Dendritic cell treated with granulocyte-macrophage colony-stimulating factor and Interleukin-4, amounts not matched to agents 40 ng/mL and 50 ng/mL, for 4 days (primary cell): ENCODE measurements around the gene ITPR2.

Experiments used
- H3K27ac Mint-ChIP-seq: one replicate; pipeline ENCODE4 v1.8.0; 2022; ENCODE audit warnings: mild to moderate bottlenecking, mixed read lengths
- H3K27me3 Mint-ChIP-seq: one replicate; pipeline ENCODE4 v1.8.0; 2022; ENCODE audit warnings: mild to moderate bottlenecking, mixed read lengths
- H3K36me3 Mint-ChIP-seq: one replicate; pipeline ENCODE4 v1.8.0; 2022; ENCODE audit warnings: low read depth, mixed read lengths
- H3K4me1 Mint-ChIP-seq: one replicate; pipeline ENCODE4 v1.8.0; 2022; ENCODE audit warnings: low read depth, mixed read lengths
- H3K4me3 Mint-ChIP-seq: one replicate; pipeline ENCODE4 v1.8.0; 2022; ENCODE audit warnings: mild to moderate bottlenecking, moderate library complexity, mixed read lengths
- H3K9me3 Mint-ChIP-seq: one replicate; pipeline ENCODE4 v1.8.0; 2022; ENCODE audit warnings: mixed read lengths
- intact Hi-C: fragments of 100-400 bp; cut with micrococcal nuclease; formaldehyde crosslinking; loops from one replicate; pipeline ENCODE4 v1.15.0; 2022

The ITPR2 gene

DNA sequence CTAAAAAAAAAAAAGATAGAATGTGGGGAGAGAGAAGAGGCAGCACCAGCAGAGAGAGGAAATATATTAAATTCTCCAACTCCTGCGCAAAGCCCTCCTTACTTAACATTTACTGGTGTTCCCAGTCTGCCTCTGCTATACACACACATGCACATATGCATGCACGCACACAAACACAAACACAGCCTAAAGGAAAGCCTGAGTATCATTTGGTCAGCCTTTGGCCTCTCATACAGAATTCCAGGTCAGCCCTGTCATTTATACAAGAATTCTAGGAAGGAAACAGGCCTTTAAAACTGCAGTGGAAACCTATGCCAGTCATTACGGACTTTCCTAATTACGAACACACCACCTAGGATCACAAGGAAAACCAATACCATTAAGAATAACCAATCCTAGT is 269.4 kb downstream of the ITPR2 start:
- intact Hi-C loops, result no loop called here
- no peaks in the 10 kb centered on the region for H3K27me3 Mint-ChIP-seq
- H3K9me3 Mint-ChIP-seq, result no peaks in the 10 kb centered on the region
- H3K36me3 Mint-ChIP-seq, result peaks cover 58% of the 10 kb centered on the region
- no peaks in the 10 kb centered on the region for H3K4me1 Mint-ChIP-seq
- no peak overlapping the region for H3K4me3 Mint-ChIP-seq
- H3K27ac Mint-ChIP-seq, result no peak overlapping the region

DNA sequence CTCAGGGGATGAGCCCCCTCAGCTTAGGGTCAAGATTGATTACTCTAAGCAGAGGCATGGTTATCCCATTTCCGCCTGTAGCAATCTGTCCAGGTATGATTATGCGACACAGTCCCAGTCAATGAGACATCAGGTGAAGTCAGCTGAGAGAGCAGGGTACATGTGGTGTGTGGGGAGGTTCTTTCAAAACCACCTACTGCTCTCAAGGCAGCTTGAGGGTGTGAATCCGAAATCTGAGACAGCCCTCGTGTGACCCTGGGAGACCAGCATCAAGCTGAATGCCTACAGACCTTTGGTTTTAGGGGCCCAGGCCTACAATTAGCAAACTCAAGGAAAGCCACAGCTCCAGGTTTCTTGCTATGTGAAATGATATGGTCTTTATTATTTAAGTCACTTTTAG is 275.7 kb downstream of the ITPR2 start:
- Mint-ChIP-seq H3K36me3 (peaks cover 53% of the 10 kb centered on the region), H3K4me1 (no peaks in the 10 kb centered on the region), H3K9me3 (no peaks in the 10 kb centered on the region), H3K4me3 (no peak overlapping the region), H3K27me3 (no peaks in the 10 kb centered on the region), H3K27ac (no peak overlapping the region)
- intact Hi-C loops, result no loop called here

DNA sequence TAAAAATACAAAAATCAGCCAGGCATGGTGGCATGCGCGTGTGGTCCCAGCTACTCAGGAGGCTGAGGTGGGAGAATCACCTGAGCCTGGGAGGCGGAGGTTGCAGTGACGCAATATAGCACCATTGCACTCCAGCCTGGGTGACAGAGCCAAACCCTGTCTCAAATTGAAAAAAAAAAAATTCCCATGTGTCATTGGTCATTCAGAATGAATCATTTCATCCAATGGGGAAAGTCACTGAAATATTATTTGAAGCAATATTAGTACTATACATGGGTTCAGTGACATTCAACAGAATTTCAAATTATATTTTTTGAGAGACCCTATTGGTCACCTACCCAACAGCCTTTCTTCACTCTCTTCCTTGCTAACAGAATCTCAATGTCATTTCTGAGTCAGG is 276.1 kb downstream of the ITPR2 start:
- Mint-ChIP-seq H3K4me1 (no peaks in the 10 kb centered on the region), H3K36me3 (peaks cover 52% of the 10 kb centered on the region), H3K9me3 (no peaks in the 10 kb centered on the region), H3K27me3 (no peaks in the 10 kb centered on the region), H3K4me3 (no peak overlapping the region), H3K27ac (no peak overlapping the region)
- intact Hi-C loops, result no loop called here

DNA sequence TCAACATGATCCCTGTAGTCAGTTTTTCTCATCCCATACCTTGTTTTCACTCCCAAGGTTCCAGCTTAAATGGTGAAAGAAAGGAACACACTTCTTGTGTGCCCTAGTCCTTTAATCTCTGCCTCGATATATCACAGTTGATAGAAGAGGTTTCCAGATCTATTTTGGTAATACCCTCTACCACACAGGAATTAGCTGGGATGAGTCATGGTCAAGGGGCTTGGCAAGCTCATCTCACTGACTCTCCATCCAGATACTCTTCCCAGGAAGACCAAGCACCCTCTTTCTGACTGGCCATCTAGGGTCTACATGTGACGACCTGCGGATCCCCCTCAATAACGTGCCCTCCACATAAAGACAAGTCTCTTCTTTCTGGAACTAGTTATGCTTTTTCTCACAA is 277.9 kb downstream of the ITPR2 start:
- no peaks in the 10 kb centered on the region for H3K27me3 Mint-ChIP-seq
- no peak overlapping the region for H3K4me3 Mint-ChIP-seq
- intact Hi-C loops, result no loop called here
- H3K9me3 Mint-ChIP-seq, result no peaks in the 10 kb centered on the region
- H3K4me1 Mint-ChIP-seq, result no peaks in the 10 kb centered on the region
- H3K27ac Mint-ChIP-seq, result no peak overlapping the region
- H3K36me3 Mint-ChIP-seq, result peaks cover 63% of the 10 kb centered on the region

DNA sequence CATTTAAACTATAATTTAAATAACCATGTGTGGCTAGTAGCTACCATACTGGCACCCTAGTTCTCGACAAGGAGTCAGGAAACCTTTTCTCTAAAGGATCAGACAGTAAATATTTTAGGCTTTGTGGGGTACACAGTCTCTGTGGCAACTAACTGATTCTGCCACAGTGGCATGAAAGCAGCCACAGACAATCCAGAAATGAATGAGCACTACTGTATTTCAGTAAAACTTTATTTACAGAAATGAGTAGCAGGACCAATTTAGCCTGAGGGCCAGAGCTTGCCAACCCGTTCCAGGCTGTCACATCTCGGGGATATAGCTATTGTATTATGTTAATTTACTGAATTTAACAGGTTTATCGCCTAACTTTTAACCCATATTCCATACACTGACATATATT is 278.7 kb downstream of the ITPR2 start:
- Mint-ChIP-seq H3K27ac (no peak overlapping the region), H3K27me3 (no peaks in the 10 kb centered on the region), H3K4me1 (no peaks in the 10 kb centered on the region), H3K9me3 (no peaks in the 10 kb centered on the region), H3K36me3 (peaks cover 63% of the 10 kb centered on the region), H3K4me3 (no peak overlapping the region)
- intact Hi-C loops, result no loop called here

DNA sequence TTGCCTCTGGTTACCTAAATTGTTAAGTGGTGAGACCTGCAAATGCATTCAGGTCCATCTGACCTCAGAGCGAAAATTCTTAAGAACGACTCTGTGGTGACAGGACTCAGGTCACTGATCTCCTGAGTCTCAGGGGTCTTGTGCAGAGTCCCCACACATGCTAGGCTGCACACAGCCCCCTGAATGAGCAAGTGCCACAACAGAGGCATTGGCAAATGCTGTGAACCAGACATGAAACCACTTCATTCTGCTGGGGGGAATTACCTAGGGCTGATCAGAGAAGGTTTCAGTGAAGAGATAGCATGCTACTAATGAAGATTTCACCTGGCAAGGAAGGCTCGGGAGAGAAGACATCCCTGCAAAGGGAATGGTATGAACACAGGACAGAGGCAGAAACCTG is 281.6 kb downstream of the ITPR2 start:
- Mint-ChIP-seq H3K27me3 (no peaks in the 10 kb centered on the region), H3K9me3 (no peaks in the 10 kb centered on the region), H3K4me1 (no peaks in the 10 kb centered on the region), H3K4me3 (no peak overlapping the region), H3K27ac (no peak overlapping the region), H3K36me3 (peaks cover 79% of the 10 kb centered on the region)
- intact Hi-C loops, result no loop called here

DNA sequence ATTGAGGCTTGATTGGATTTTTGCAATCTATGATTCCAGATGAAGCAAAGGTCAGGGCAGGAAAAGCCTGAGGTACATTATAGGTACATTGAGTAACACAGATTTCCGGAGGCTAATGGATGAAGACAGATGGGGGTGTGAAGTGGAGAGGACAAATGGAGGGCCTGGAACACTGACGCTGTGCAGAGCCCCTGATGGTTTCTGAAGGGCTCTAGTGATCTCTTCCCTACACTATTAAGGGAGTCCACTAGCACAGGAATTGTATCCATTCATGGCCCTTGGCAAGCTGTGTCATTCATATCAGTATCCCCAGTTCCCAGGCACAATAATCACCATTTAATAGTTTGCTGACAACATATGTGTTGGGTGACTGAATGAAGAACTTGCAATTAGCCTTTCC is 284.8 kb downstream of the ITPR2 start:
- H3K9me3 Mint-ChIP-seq, result no peaks in the 10 kb centered on the region
- H3K36me3 Mint-ChIP-seq, result peaks cover 77% of the 10 kb centered on the region
- H3K4me3 Mint-ChIP-seq, result no peak overlapping the region
- no peaks in the 10 kb centered on the region for H3K27me3 Mint-ChIP-seq
- no peak overlapping the region for H3K27ac Mint-ChIP-seq
- H3K4me1 Mint-ChIP-seq, result no peaks in the 10 kb centered on the region
- intact Hi-C loops, result no loop called here

DNA sequence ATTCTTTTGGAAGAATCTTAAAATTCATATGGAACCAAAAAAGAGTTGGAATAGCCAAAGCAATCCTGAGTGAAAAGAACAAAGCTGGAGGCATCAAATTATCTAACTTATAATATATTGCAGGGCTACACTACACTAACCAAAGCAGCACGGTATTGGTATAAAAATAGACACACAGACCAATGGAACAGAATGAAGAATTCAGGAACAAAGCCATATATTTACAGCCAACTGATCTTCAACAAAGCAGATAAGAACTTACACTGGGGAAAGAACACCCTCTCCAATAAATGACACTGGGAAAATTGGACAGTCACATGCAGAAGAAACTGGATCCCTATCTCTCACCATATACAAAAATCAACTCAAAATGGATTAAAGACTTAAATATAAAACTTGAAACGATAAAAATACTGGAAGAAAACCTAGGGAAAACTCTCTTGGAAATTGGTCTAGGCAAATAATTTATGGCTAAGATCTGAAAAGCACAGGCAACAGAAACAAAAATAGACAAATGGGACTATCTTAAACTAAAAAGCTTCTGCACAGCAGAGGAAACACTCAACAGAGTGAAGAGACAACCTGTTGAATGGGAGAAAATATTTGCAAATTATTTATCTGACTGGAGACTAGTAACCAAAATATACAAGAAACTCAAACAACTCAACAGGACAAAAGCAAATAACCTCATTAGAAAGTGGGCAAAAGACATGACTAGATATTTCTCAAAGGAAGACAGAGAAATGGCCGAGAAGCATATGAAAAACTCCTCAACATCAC is 286.3 kb downstream of the ITPR2 start:
- H3K27me3 Mint-ChIP-seq, result no peaks in the 10 kb centered on the region
- intact Hi-C loops, result no loop called here
- H3K9me3 Mint-ChIP-seq, result no peaks in the 10 kb centered on the region
- H3K4me3 Mint-ChIP-seq, result no peak overlapping the region
- no peaks in the 10 kb centered on the region for H3K4me1 Mint-ChIP-seq
- H3K27ac Mint-ChIP-seq, result no peak overlapping the region
- peaks cover 69% of the 10 kb centered on the region for H3K36me3 Mint-ChIP-seq

DNA sequence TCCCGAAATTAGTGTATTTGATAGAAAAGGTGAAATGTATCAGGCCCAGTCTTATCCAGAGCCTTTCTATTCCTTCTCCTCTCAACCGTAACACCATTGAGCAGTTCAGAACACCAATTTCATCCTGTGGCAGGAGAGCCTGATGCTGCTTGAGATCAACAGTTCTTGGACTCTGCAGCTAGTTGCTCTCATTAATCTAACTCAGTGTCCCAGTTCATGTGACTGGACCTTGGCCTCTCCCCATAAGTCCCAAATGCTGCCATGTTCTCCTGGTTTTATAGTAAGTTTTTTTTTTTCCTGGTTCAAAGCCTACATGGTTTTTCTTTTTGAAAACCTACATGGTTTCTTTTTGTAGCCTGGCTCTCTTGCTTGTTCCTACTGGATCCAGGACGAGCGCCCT is 293.9 kb downstream of the ITPR2 start:
- Mint-ChIP-seq H3K9me3 (no peaks in the 10 kb centered on the region), H3K4me3 (no peak overlapping the region), H3K36me3 (peaks cover 65% of the 10 kb centered on the region), H3K27me3 (no peaks in the 10 kb centered on the region), H3K27ac (no peak overlapping the region), H3K4me1 (no peaks in the 10 kb centered on the region)
- intact Hi-C loops, result no loop called here

DNA sequence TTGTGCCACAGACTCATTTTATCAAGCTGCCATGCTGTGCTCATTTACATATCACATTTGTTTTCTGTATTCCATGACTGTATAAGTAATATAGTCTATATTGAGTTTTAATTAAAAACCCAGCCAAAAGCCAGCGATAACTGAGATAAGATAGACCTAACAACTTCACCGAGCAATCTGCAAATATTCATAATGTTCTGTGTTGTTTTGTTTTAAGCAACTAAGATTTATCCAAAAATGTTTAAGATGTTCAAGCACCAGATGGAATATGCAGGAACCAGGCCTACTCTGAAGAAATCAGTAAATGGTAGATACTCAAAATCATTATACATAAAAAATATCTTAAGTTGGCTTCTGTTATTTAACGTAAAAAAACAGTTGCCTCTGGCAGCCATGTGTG is 295.3 kb downstream of the ITPR2 start:
- intact Hi-C loops, result no loop called here
- no peak overlapping the region for H3K27ac Mint-ChIP-seq
- H3K9me3 Mint-ChIP-seq, result no peaks in the 10 kb centered on the region
- peaks cover 66% of the 10 kb centered on the region for H3K36me3 Mint-ChIP-seq
- no peaks in the 10 kb centered on the region for H3K27me3 Mint-ChIP-seq
- H3K4me1 Mint-ChIP-seq, result no peaks in the 10 kb centered on the region
- H3K4me3 Mint-ChIP-seq, result no peak overlapping the region

DNA sequence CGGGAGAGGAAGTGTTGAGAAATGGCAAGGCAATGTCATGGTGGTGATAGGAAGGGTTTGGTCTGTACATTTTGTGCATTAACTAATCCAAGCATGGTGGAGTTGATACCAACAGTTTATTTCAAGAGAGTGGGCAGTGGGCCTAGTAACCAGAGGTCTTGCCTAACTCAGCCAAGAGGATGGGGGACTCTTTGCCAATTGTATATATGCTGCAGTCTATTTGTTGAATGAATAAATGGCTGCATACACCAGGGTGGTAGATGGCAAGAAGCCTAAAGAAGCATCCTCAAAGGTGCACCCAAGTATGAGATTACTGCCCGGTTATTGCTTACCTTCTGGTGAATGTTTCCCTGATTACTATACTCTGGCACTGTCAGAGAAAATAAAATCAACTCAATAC is 295.9 kb downstream of the ITPR2 start:
- no peaks in the 10 kb centered on the region for H3K9me3 Mint-ChIP-seq
- H3K36me3 Mint-ChIP-seq, result peaks cover 72% of the 10 kb centered on the region
- no peaks in the 10 kb centered on the region for H3K4me1 Mint-ChIP-seq
- no peak overlapping the region for H3K4me3 Mint-ChIP-seq
- intact Hi-C loops, result no loop called here
- H3K27me3 Mint-ChIP-seq, result no peaks in the 10 kb centered on the region
- no peak overlapping the region for H3K27ac Mint-ChIP-seq

DNA sequence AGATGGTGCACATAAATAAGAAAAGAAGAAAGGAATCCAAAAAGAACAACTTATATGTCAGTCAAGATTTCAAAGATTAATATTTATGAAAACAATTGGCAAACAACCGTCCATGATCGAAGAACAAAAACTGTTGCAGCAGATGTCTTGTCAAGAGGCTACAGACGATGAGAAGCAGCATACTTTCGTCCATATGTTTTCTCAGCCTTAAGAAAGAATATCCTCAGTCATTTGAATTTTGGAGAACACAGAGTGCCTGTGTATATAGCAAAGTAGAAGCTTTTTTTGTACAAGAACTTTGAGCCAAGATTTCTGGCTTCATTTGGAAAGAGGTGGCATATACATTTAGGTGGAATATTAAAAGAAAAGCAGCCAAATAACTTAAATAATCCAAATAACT is 297.2 kb downstream of the ITPR2 start:
- Mint-ChIP-seq H3K36me3 (peaks cover 82% of the 10 kb centered on the region), H3K9me3 (no peaks in the 10 kb centered on the region)
- intact Hi-C loops, result no loop called here

DNA sequence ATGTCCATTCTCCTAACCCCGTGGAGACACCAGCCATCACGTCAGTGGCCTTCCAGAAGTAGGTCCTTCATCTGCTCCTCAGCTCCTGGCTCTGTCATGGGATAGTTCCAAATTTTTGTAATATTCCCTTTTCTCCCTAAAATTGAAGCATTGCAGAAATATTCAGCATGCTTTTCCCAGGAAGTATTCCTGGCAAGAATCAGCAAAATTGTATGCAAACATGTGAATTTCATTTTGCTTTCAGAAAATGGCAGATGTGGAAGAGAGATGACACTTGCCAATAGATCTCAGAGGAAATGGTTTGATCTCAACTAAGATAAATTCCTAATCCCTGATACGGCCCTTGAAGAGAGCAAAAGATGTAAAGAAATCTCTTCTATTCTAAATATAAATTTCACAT is 298.9 kb downstream of the ITPR2 start:
- Mint-ChIP-seq H3K9me3 (no peaks in the 10 kb centered on the region), H3K4me3 (no peak overlapping the region), H3K27me3 (no peaks in the 10 kb centered on the region), H3K36me3 (peaks cover 80% of the 10 kb centered on the region), H3K27ac (no peak overlapping the region), H3K4me1 (peaks cover 6% of the 10 kb centered on the region)
- intact Hi-C loops, result no loop called here

More for the DNA sequence above, 297.2 kb downstream of the ITPR2 start:
- Mint-ChIP-seq H3K4me1 (no peaks in the 10 kb centered on the region), H3K4me3 (no peak overlapping the region), H3K27me3 (no peaks in the 10 kb centered on the region), H3K27ac (no peak overlapping the region)

DNA sequence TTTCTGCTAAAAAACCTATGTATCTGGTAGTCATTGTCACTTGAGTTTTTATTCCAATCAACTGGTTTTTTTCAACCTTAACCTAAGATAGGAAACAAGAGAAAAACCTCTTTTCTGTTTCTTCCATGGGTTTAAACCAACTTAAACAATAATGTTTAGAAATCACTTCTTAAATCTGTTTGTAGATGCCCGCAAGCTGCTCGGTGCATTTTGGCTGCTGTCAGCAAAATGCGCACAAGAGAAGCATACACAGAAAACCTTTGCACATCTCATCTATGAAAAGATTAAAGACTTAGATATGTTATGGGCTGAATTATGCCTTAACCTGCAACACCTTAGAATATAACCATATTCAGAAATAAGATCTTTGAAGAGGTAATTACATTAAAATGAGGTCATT is 299.8 kb downstream of the ITPR2 start:
- Mint-ChIP-seq H3K36me3 (peaks cover 80% of the 10 kb centered on the region), H3K27me3 (no peaks in the 10 kb centered on the region), H3K9me3 (no peaks in the 10 kb centered on the region), H3K4me1 (peaks cover 12% of the 10 kb centered on the region), H3K4me3 (no peak overlapping the region), H3K27ac (no peak overlapping the region)
- intact Hi-C loops, result no loop called here

DNA sequence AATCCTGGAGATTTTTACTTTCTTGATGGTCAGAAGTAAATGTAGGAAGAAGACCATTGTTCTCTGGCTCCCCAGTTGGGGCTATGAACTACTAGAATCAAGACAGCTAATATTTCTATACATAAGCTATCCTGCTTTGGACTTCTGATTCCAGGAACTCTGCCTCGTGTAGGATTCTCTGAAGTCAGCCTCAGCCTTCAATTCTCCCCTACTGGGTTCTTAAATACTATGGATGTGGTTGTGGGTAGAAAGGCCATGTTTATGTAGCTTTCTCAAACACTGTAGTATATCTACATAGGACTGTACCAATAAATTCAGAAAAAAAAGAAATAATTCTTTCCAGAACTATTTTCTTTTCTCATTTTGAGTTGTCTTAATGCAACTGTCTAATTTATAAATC is 302.5 kb downstream of the ITPR2 start:
- Mint-ChIP-seq H3K4me1 (peaks cover 12% of the 10 kb centered on the region), H3K36me3 (peaks cover 76% of the 10 kb centered on the region), H3K27ac (no peak overlapping the region), H3K27me3 (no peaks in the 10 kb centered on the region), H3K9me3 (peaks cover 15% of the 10 kb centered on the region), H3K4me3 (no peak overlapping the region)
- intact Hi-C loops, result no loop called here
